Right forelimb (tissue), 1 donor: ENCODE results near the gene UGT1A8.

Source experiments
- DNase-seq: peaks from one replicate; pipeline ENCODE4 v3.0.0-alpha.2; 2018

The UGT1A8 gene

GRCh38 chr2:233772153-233772552 lies 154.7 kb downstream of the UGT1A8 start:
- DNase-seq, result no peak

DNA sequence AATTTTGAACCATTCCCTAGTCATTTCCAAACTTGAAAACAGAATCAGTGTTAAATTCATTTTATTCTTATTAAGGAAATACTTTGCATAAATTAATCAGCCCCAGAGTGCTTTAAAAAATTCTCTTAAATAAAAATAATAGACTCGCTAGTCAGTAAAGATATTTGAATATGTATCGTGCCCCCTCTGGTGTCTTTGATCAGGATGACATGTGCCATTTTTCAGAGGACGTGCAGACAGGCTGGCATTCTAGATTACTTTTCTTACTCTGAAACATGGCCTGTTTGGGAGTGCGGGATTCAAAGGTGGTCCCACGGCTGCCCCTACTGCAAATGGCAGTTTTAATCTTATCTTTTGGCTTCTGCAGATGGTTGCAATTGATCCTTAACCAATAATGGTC lies 155.2 kb downstream of the UGT1A8 start:
- DNase-seq, result no peak

DNA sequence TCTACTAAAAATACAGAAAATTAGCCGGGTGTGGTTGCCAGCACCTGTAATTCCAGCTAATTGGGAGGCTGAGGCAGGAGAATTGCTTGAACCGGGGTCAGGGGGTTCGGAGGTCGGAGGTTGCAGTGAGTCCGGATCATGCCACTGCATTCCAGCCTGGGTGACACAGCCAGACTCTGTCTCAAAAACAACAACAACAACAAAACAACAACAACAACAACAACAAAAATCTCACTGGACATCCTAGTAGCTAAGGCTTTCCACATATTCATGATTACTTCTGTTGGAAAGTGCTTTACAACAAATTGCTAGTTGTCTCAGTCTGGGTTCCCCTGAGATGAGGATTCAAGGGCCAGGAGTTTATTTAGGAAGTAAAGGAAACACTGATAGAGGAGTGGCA lies 156.4 kb downstream of the UGT1A8 start:
- no peak for DNase-seq

- no peak for DNase-seq
These were observed 158.0 kb downstream of the UGT1A8 start for GRCh38 chr2:233775414-233775813.

- no peak for DNase-seq
These were observed 160.6 kb downstream of the UGT1A8 start, which contains the start of gene MROH2A for GRCh38 chr2:233778030-233778429. Gene MROH2A (plus strand): TSS chr2:233778330. CDS start chr2:233779359, 1,029 bp downstream.

DNA sequence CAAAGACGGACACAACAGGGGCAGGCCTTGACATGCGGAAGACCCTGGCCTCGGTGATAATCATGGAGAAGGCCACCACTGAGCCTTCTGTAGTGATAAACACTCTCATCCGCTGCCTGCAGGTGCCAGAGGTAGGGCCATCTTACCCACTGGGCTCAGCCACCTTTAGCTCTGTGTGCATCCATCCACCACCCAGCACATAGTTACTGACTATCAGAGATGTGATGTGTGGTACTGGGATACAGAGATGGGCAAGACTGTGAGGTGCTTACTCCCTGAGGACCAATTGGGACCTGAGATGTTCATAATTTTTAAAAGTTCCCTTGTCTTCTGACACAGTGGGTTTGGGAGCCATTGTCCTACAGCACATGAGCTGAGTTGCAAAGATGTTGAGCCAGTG lies 162.3 kb downstream of the UGT1A8 start:
- DNase-seq, result no peak

- no peak for DNase-seq
These were observed 163.3 kb downstream of the UGT1A8 start for GRCh38 chr2:233780771-233781170.

DNA sequence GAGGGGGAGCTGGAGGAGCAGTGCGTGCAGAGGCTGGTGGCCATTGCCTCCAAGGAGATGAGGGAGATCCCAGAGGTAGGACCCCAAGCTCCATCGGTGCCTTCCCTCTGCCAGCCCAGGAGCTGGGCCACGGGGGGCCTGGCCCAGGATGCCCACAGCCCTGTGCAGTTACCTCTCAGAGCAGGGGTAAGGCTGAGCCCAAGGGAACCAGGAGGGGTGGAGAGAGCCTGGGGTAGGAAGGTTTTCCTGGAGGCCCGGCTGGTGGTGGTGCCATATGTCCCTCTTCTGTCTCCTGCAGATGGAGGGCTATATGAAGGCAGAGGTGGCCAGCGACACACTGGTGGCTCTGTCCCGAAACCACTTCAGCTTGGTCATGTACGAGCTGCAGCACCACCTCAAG lies 172.1 kb downstream of the UGT1A8 start:
- no peak for DNase-seq

GRCh38 chr2:233791151-233791882 lies 173.9 kb downstream of the UGT1A8 start:
- no peak for DNase-seq

- no peak for DNase-seq
These were observed 174.5 kb downstream of the UGT1A8 start for GRCh38 chr2:233791883-233792329.

GRCh38 chr2:233792720-233793119 lies 175.3 kb downstream of the UGT1A8 start:
- no peak for DNase-seq

- no peak for DNase-seq
These were observed 176.2 kb downstream of the UGT1A8 start for GRCh38 chr2:233793465-233794127.

DNA sequence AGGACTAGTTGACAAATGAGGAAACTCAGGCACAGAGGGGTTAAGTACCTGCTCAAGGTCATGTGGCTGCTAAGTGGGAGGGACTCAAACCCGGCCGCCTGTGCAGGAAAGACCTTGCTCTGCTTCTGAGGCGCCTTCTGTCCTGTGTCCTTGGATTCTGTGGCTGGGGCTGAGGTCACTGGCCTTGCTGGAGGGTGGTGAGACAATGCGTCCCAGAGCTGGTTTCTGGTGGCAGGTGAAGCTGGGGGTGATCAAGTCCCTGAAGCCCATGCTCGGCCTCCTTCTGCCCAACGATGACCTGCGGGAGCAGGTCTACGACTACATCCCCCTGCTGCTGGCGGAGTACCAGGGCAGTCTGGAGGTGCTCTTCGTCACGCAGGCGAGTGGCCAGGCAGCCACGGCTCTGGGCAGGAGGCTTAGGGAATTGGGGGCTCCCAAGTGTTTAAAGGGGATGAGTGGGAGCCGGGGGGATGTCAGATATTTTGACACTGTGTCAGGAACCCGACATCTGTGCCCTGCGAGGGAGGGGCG lies 176.8 kb downstream of the UGT1A8 start:
- DNase-seq, result no peak

- DNase-seq, result no peak
These were observed 178.3 kb downstream of the UGT1A8 start for GRCh38 chr2:233795735-233796171.

DNA sequence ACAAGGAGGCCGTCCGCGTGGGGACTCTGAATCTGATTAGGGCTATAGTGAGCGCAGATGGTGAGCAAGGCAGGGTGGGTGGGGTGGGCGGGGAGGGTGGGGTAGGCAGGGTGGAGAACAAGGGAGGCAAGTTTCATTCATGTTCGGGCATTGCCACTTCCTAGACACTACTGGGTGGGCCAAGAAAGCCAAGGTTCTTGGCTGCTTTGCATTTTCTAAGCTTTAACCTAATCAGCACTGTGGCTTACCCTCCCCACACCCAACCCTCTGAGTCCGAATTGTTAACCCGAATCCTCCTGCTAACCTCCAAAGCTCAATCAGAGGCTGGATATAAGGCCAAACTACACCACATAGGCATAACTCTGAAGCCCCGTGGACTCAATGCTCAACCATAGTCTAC lies 178.8 kb downstream of the UGT1A8 start:
- no peak for DNase-seq

GRCh38 chr2:233798335-233799086 lies 181.1 kb downstream of the UGT1A8 start:
- DNase-seq, result no peak

GRCh38 chr2:233799087-233799665 lies 181.7 kb downstream of the UGT1A8 start:
- DNase-seq, result peak; percentile 21

DNA sequence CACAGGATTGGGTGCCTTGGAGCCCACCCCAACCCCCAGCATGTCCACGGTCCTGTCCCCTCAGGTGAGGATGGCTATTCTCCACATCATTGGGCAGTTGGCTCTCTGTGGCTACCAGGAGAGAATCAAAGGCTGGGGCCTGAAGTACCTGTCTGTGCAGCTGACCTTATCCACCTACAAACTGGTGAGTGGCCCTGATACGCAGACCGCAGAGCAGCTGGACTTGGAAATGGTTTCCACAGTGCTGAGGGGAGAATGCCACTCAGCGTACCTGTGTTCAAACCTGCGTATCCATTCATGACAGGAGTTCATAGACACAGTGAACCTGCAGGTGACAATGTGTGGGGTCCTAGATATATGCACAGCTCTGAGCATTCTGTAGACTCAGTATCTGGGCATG lies 182.3 kb downstream of the UGT1A8 start:
- DNase-seq, result peak; percentile 26

- DNase-seq, result no peak
These were observed 182.8 kb downstream of the UGT1A8 start for GRCh38 chr2:233800208-233800607.

GRCh38 chr2:233801357-233802131 lies 184.1 kb downstream of the UGT1A8 start:
- peak; percentile 4 for DNase-seq

GRCh38 chr2:233802132-233802815 lies 184.8 kb downstream of the UGT1A8 start:
- peak; percentile 35 for DNase-seq
